ENCODE results near the gene B3GALT6.

DNA sequence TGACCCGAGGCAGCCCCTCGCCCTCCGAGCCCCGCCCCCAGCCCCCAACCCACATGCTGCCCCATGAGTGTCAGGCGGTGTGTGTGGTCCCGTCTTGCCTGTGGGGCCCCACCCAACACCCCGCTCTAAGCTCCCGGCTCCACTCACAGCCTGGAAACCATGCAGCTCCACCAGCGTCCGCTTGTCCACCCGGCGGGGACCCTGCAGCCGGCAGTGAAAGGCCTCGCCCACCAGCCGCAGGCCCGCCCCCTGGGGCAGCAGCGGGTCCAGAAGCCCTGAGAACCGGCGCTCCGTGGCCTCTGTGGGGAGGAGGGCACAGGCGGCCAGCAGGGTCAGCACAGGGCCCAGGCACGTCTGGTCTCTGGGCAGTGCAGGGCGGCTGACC is 11.8 kb downstream of the B3GALT6 start:
- no peak for TF ChIP-seq EP300 (IDR thresholded peaks at IDR 0.05)
- TF ChIP-seq, protein P1, sequence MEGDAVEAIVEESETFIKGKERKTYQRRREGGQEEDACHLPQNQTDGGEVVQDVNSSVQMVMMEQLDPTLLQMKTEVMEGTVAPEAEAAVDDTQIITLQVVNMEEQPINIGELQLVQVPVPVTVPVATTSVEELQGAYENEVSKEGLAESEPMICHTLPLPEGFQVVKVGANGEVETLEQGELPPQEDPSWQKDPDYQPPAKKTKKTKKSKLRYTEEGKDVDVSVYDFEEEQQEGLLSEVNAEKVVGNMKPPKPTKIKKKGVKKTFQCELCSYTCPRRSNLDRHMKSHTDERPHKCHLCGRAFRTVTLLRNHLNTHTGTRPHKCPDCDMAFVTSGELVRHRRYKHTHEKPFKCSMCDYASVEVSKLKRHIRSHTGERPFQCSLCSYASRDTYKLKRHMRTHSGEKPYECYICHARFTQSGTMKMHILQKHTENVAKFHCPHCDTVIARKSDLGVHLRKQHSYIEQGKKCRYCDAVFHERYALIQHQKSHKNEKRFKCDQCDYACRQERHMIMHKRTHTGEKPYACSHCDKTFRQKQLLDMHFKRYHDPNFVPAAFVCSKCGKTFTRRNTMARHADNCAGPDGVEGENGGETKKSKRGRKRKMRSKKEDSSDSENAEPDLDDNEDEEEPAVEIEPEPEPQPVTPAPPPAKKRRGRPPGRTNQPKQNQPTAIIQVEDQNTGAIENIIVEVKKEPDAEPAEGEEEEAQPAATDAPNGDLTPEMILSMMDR (IDR thresholded peaks at IDR 0.05), result no peak
- TF ChIP-seq POLR2A (IDR thresholded peaks at IDR 0.05), result no peak

Data from stomach (tissue), 4 donors.